Fibroblast of lung (primary cell): ENCODE data around the gene RB1. TPM values are rescaled to one million over a fixed set of nuclear protein-coding genes. Genes with fewer than 3 reads are reported as not detected.

Source experiments
- DNase-seq, 2 donors: peaks; one replicate each; pipeline versions ENCODE4 v3.0.0 to v3.0.0-alpha.2; 2010; ENCODE audit warnings: low read depth in 2 of 2
- H2AFZ ChIP-seq: 2 replicates; pipeline ENCODE4 v1.5.1; 2012; ENCODE audit warnings: low read length, control low read depth, inconsistent platforms
- H3K27ac ChIP-seq: 2 replicates; pipeline ENCODE4 v1.5.1; 2011; ENCODE audit warnings: low read length, control low read depth; ENCODE audit not compliant: insufficient read depth
- H3K27me3 ChIP-seq: 2 replicates; pipeline ENCODE4 v1.5.1; 2011; ENCODE audit warnings: mild to moderate bottlenecking, low read length; ENCODE audit not compliant: control insufficient read depth, insufficient read depth
- H3K36me3 ChIP-seq: 2 replicates; pipeline ENCODE4 v1.5.1; 2011; ENCODE audit warnings: low read length; ENCODE audit not compliant: control insufficient read depth, insufficient read depth
- H3K4me1 ChIP-seq: 2 replicates; pipeline ENCODE4 v1.5.1; 2011; ENCODE audit warnings: low read length; ENCODE audit not compliant: control insufficient read depth, insufficient read depth; ENCODE audit errors: extremely low read depth
- H3K4me2 ChIP-seq: 2 replicates; pipeline ENCODE4 v1.5.1; 2011; ENCODE audit warnings: low read length, control low read depth; ENCODE audit not compliant: insufficient read depth; ENCODE audit errors: extremely low read depth
- H3K4me3 ChIP-seq, 4 experiments: fragments of 200-600 bp in 1 of 4; sonication (generic) in 1 of 4; replicated peaks in 1 of 4; 2 replicates each; pipeline ENCODE4 v1.5.1; 2011 to 2016; ENCODE audit warnings: low read length in 4 of 4, low read depth in 3 of 4, mild to moderate bottlenecking in 3 of 4, control low read depth in 2 of 4, inconsistent platforms in 1 of 4, mixed read lengths in 1 of 4; ENCODE audit not compliant: insufficient read depth in 1 of 4; ENCODE audit errors: control extremely low read depth in 1 of 4
- H3K79me2 ChIP-seq: 2 replicates; pipeline ENCODE4 v1.5.1; 2012; ENCODE audit warnings: mild to moderate bottlenecking, low read length, inconsistent platforms; ENCODE audit not compliant: control insufficient read depth, insufficient read depth
- H3K9ac ChIP-seq: 2 replicates; pipeline ENCODE4 v1.5.1; 2011; ENCODE audit warnings: mild to moderate bottlenecking, low read length, control low read depth; ENCODE audit not compliant: insufficient read depth
- H3K9me3 ChIP-seq: 2 replicates; pipeline ENCODE4 v1.5.1; 2012; ENCODE audit warnings: low read depth, low read length; ENCODE audit not compliant: control insufficient read depth, insufficient read depth
- H4K20me1 ChIP-seq: 2 replicates; pipeline ENCODE4 v1.5.1; 2011; ENCODE audit warnings: low read length; ENCODE audit not compliant: control insufficient read depth, insufficient read depth; ENCODE audit errors: extremely low read depth
- CTCF ChIP-seq, 2 donors: IDR thresholded peaks in 1 of 2; conservative IDR thresholded peaks in 1 of 2; 1 replicate in 1 of 2; 2 replicates in 1 of 2; pipeline ENCODE4 v1.5.1; 2011 to 2012; ENCODE audit warnings: low read length in 2 of 2, control low read depth in 1 of 2, inconsistent platforms in 1 of 2, low read depth in 1 of 2, mild to moderate bottlenecking in 1 of 2
- EZH2 ChIP-seq: IDR thresholded peaks from 2 replicates; pipeline ENCODE4 v1.5.1; 2012; ENCODE audit warnings: low read length, control low read depth, mild to moderate bottlenecking; ENCODE audit errors: missing control alignments
- polyA plus RNA-seq, 2 donors: library from polyadenylated mRNA; depleted of rRNA in 1 of 2; stranded (reverse) in 1 of 2; unstranded in 1 of 2; fragments of >200 nt; gene quantifications; 2 replicates each; pipeline ENCODE4 v1.2.1, GENCODE V29; 2011 to 2012; ENCODE audit warnings: missing spikeins in 1 of 2
- total RNA-seq: library from RNA; depleted of rRNA; stranded (reverse); fragments of >200 nt; gene quantifications from 2 replicates; pipeline ENCODE4 v1.2.1, GENCODE V29; 2014

The RB1 gene
- total and polyA plus RNA-seq, 2 donors (not counting 1 experiment from before 2014, with no cell fraction given) = 31.9 to 39.7 TPM

GRCh38 chr13:48296528-48296927 lies 7.0 kb upstream of the RB1 start:
- H4K20me1 ChIP-seq = no peaks in the 10 kb centered on the region
- no peak overlapping the region for H3K4me2 ChIP-seq
- H3K27ac ChIP-seq = no peak overlapping the region
- H3K36me3 ChIP-seq = no peaks in the 10 kb centered on the region
- H3K9me3 ChIP-seq = no peaks in the 10 kb centered on the region
- no peak overlapping the region for H2AFZ ChIP-seq
- H3K9ac ChIP-seq = no peak overlapping the region
- H3K27me3 ChIP-seq = no peaks in the 10 kb centered on the region
- H3K79me2 ChIP-seq = no peaks in the 10 kb centered on the region
- no peaks in the 10 kb centered on the region for H3K4me1 ChIP-seq
- DNase-seq = no peak
- no peak overlapping the region for H3K4me3 ChIP-seq
- TF ChIP-seq EZH2 = no peak
- no peak for TF ChIP-seq CTCF (conservative IDR thresholded peaks at IDR 0.05 in 1 of 2, IDR thresholded peaks at IDR 0.05 in 1 of 2; ENCODE audit: low read depth in 1 of 2, low read length in 2 of 2)

DNA sequence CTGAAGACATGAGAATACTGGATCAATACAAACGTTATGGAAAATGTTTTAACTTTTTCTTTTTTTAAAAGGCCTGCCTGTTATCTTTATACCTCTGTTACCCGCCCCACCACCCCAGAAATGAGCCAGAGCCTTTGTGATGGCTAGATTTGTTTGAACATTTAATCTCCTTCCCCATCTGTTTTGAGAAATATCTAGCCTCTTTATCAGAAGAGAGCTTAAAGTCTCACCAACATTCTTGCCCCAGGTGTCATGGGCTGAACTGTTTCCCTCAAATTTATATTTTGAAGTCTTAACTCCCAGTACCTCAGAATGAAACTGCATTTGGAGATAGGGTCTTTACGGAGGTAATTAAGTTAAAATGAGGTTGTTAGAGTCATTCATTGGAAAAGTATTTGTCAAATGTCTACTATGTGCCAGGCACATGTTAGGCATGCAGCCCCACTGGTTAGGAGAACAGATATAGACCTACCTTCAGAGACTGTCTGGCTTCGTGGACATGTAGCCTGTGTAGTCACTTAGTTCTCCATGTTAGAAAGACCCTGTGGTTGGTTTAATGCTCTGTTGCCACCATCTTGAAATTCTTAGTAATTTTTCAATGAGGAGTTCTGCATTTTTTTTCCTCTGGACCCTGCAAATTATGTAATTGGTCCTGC lies 6.3 kb upstream of the RB1 start:
- no peaks in the 10 kb centered on the region for H3K79me2 ChIP-seq
- H3K4me1 ChIP-seq = no peaks in the 10 kb centered on the region
- no peak overlapping the region for H3K9ac ChIP-seq
- no peak overlapping the region for H3K4me3 ChIP-seq
- no peak for DNase-seq
- H3K9me3 ChIP-seq = no peaks in the 10 kb centered on the region
- no peaks in the 10 kb centered on the region for H3K36me3 ChIP-seq
- H3K27me3 ChIP-seq = no peaks in the 10 kb centered on the region
- TF ChIP-seq CTCF (conservative IDR thresholded peaks at IDR 0.05 in 1 of 2, IDR thresholded peaks at IDR 0.05 in 1 of 2; ENCODE audit: low read depth in 1 of 2, low read length in 2 of 2) (no peak), EZH2 (no peak)
- H4K20me1 ChIP-seq = no peaks in the 10 kb centered on the region
- no peak overlapping the region for H3K27ac ChIP-seq
- H3K4me2 ChIP-seq = no peak overlapping the region
- no peak overlapping the region for H2AFZ ChIP-seq

DNA sequence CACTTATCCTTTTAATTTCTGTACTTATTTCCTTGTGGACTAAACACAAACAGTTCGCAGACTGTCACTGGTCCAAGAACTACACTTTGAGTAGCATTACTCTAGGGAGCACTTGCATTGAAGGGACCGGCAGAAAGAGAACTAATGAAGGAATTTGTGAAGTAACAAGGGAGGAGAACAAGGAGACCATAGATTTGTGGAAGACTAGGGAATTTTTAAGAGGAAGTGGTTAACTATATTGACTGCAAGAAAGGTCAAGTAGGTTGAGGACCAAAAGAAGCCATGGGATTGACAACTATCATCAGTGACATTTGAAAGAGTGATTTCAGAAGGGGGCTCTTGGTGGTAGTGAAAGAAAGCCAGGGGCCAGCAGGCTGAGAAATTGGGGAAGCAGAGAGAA lies 4.0 kb upstream of the RB1 start:
- H3K27ac ChIP-seq = no peak overlapping the region
- peaks cover 8% of the 10 kb centered on the region for H3K79me2 ChIP-seq
- DNase-seq = no peak
- H3K4me1 ChIP-seq = no peaks in the 10 kb centered on the region
- H3K9me3 ChIP-seq = no peaks in the 10 kb centered on the region
- no peak overlapping the region for H2AFZ ChIP-seq
- no peaks in the 10 kb centered on the region for H3K27me3 ChIP-seq
- H3K9ac ChIP-seq = no peak overlapping the region
- no peaks in the 10 kb centered on the region for H3K36me3 ChIP-seq
- no peak overlapping the region for H3K4me3 ChIP-seq
- TF ChIP-seq EZH2 (no peak), CTCF (conservative IDR thresholded peaks at IDR 0.05 in 1 of 2, IDR thresholded peaks at IDR 0.05 in 1 of 2; ENCODE audit: low read depth in 1 of 2, low read length in 2 of 2) (no peak)
- H3K4me2 ChIP-seq = no peak overlapping the region
- no peaks in the 10 kb centered on the region for H4K20me1 ChIP-seq
